Mucosa of rectum (tissue), 2 donors: ENCODE data around the gene TCIRG1.
A peak's percentile ranks its signal among the peaks of the same experiment; 100 is the strongest.

Experiments used
- H3K27ac ChIP-seq, 2 donors: one replicate each; pipeline ENCODE4 v1.7.0; 2013; ENCODE audit warnings: inconsistent platforms in 2 of 2, low read depth in 2 of 2, low read length in 2 of 2
- H3K27me3 ChIP-seq, 2 donors: one replicate each; pipeline ENCODE4 v1.7.0; 2013; ENCODE audit warnings: low read length in 2 of 2; ENCODE audit not compliant: control insufficient read depth in 2 of 2, insufficient read depth in 2 of 2
- H3K36me3 ChIP-seq, 2 donors: one replicate each; pipeline ENCODE4 v1.7.0; 2013; ENCODE audit warnings: low read length in 2 of 2; ENCODE audit not compliant: control insufficient read depth in 2 of 2, insufficient read depth in 2 of 2
- H3K4me1 ChIP-seq, 2 donors: one replicate each; pipeline ENCODE4 v1.7.0; 2013; ENCODE audit warnings: low read length in 2 of 2, mild to moderate bottlenecking in 1 of 2; ENCODE audit not compliant: control insufficient read depth in 2 of 2, insufficient read depth in 2 of 2
- H3K4me3 ChIP-seq, 2 donors: one replicate each; pipeline ENCODE4 v1.7.0; 2013; ENCODE audit warnings: low read length in 2 of 2
- H3K9ac ChIP-seq, 2 donors: one replicate each; pipeline ENCODE4 v1.7.0; 2013; ENCODE audit warnings: low read length in 2 of 2, low read depth in 1 of 2, mild to moderate bottlenecking in 1 of 2
- H3K9me3 ChIP-seq, 2 donors: one replicate each; pipeline ENCODE4 v1.7.0; 2013; ENCODE audit warnings: low read length in 2 of 2; ENCODE audit not compliant: control insufficient read depth in 2 of 2
- donor health status: healthy.
- donor health status: Normal muscosa, but diverticular disease.

TCIRG1 gene

GRCh38 chr11:68071281-68072048 lies 32.6 kb downstream of the TCIRG1 start:
- no peaks in the 10 kb centered on the region for H3K27me3 ChIP-seq
- peaks cover 58 to 59% of the 10 kb centered on the region in 2 donors for H3K36me3 ChIP-seq

GRCh38 chr11:68074584-68075352 lies 35.9 kb downstream of the TCIRG1 start:
- H3K4me1 ChIP-seq: no peaks in the 10 kb centered on the region
- H3K36me3 ChIP-seq: peaks cover 38 to 40% of the 10 kb centered on the region in 2 donors
- no peaks in the 10 kb centered on the region for H3K9me3 ChIP-seq
- H3K27me3 ChIP-seq: no peaks in the 10 kb centered on the region
- H3K27ac ChIP-seq: no peak overlapping the region
- no peak overlapping the region for H3K9ac ChIP-seq
- H3K4me3 ChIP-seq: no peak overlapping the region

More at GRCh38 chr11:68071281-68072048, 32.6 kb downstream of the TCIRG1 start:
- Histone ChIP-seq H3K4me3 (no peak overlapping the region), H3K9me3 (no peaks in the 10 kb centered on the region), H3K4me1 (no peaks in the 10 kb centered on the region), H3K27ac (no peak overlapping the region), H3K9ac (no peak overlapping the region)

- H3K27ac ChIP-seq: no peak overlapping the region
- no peaks in the 10 kb centered on the region for H3K27me3 ChIP-seq
- H3K4me1 ChIP-seq: no peaks in the 10 kb centered on the region
- H3K9ac ChIP-seq: no peak overlapping the region
- H3K4me3 ChIP-seq: no peak overlapping the region
- peaks cover 31 to 39% of the 10 kb centered on the region in 2 donors for H3K36me3 ChIP-seq
- H3K9me3 ChIP-seq: no peaks in the 10 kb centered on the region
Measured at GRCh38 chr11:68076371-68077042, 37.7 kb downstream of the TCIRG1 start.

GRCh38 chr11:68077617-68078582 lies 39.1 kb downstream of the TCIRG1 start:
- no peaks in the 10 kb centered on the region for H3K27me3 ChIP-seq
- H3K4me3 ChIP-seq: no peak overlapping the region
- no peak overlapping the region for H3K9ac ChIP-seq
- no peak overlapping the region for H3K27ac ChIP-seq
- peaks cover 33 to 36% of the 10 kb centered on the region in 2 donors for H3K36me3 ChIP-seq
- no peaks in the 10 kb centered on the region for H3K4me1 ChIP-seq
- no peaks in the 10 kb centered on the region for H3K9me3 ChIP-seq

- Histone ChIP-seq H3K36me3 (peaks cover 21 to 23% of the 10 kb centered on the region in 2 donors), H3K4me3 (no peak overlapping the region), H3K4me1 (peaks cover 0 to 3% of the 10 kb centered on the region in 2 donors), H3K27ac (no peak overlapping the region), H3K9ac (no peak overlapping the region), H3K27me3 (no peaks in the 10 kb centered on the region), H3K9me3 (no peaks in the 10 kb centered on the region)
Measured at GRCh38 chr11:68080860-68081259, 42.0 kb downstream of the TCIRG1 start.

- no peak overlapping the region for H3K9ac ChIP-seq
- H3K9me3 ChIP-seq: no peaks in the 10 kb centered on the region
- H3K27me3 ChIP-seq: no peaks in the 10 kb centered on the region
- H3K4me1 ChIP-seq: peaks cover 0 to 3% of the 10 kb centered on the region in 2 donors
- no peak overlapping the region for H3K4me3 ChIP-seq
- H3K36me3 ChIP-seq: peaks cover 18 to 23% of the 10 kb centered on the region in 2 donors
- H3K27ac ChIP-seq: no peak overlapping the region
Measured at GRCh38 chr11:68081691-68082090, 42.9 kb downstream of the TCIRG1 start.

- H3K4me3 ChIP-seq: no peak overlapping the region
- peaks cover 16 to 21% of the 10 kb centered on the region in 2 donors for H3K36me3 ChIP-seq
- no peak overlapping the region for H3K9ac ChIP-seq
- H3K27ac ChIP-seq: no peak overlapping the region
- peaks cover 0 to 3% of the 10 kb centered on the region in 2 donors for H3K4me1 ChIP-seq
- no peaks in the 10 kb centered on the region for H3K27me3 ChIP-seq
- no peaks in the 10 kb centered on the region for H3K9me3 ChIP-seq
Measured at GRCh38 chr11:68082481-68082880, 43.7 kb downstream of the TCIRG1 start.

- Histone ChIP-seq H3K36me3 (peaks cover 13 to 17% of the 10 kb centered on the region in 2 donors), H3K9me3 (no peaks in the 10 kb centered on the region), H3K27me3 (no peaks in the 10 kb centered on the region), H3K27ac (no peak overlapping the region), H3K4me3 (no peak overlapping the region), H3K9ac (no peak overlapping the region), H3K4me1 (peaks cover 0 to 3% of the 10 kb centered on the region in 2 donors)
Measured at GRCh38 chr11:68083517-68083916, 44.7 kb downstream of the TCIRG1 start.

GRCh38 chr11:68089679-68090078 lies 50.9 kb downstream of the TCIRG1 start:
- Histone ChIP-seq H3K9ac (no peak overlapping the region), H3K9me3 (no peaks in the 10 kb centered on the region), H3K27me3 (no peaks in the 10 kb centered on the region), H3K36me3 (peaks cover 0 to 4% of the 10 kb centered on the region in 2 donors), H3K4me1 (peaks cover 17 to 20% of the 10 kb centered on the region in 2 donors), H3K27ac (peak overlapping the region; percentile 64 to 69), H3K4me3 (peak overlapping the region in 1 of 2 donors; percentile 37)
